Tibial artery (tissue), 4 donors: ENCODE results near the gene DYDC2.

Experiments
- DNase-seq, 2 donors: peaks; one replicate each; pipeline ENCODE4 v3.0.0-alpha.2; 2019
- H3K27ac ChIP-seq, 2 donors: fragments of 200-600 bp; sonication (generic) in 1 of 2; 1 replicate in 1 of 2; 2 replicates in 1 of 2; pipeline ENCODE4 v1.5.1; 2018 to 2019; ENCODE audit warnings: mild to moderate bottlenecking in 1 of 2
- H3K27me3 ChIP-seq, 2 donors: fragments of 200-600 bp; sonication (generic) in 1 of 2; one replicate each; pipeline versions ENCODE4 v1.5.1 to v1.6.0; 2016 to 2019
- H3K36me3 ChIP-seq, 3 donors: fragments of 200-600 bp; sonication (generic) in 2 of 3; one replicate each; pipeline ENCODE4 v1.5.1; 2016 to 2019; ENCODE audit warnings: mild to moderate bottlenecking in 2 of 3
- H3K4me1 ChIP-seq, 4 donors: fragments of 200-600 bp; sonication (generic) in 2 of 4; 1 replicate in 3 of 4; 2 replicates in 1 of 4; pipeline ENCODE4 v1.5.1; 2016 to 2019
- H3K4me3 ChIP-seq, 2 donors: fragments of 200-600 bp; sonication (generic) in 1 of 2; 1 replicate in 1 of 2; 2 replicates in 1 of 2; pipeline ENCODE4 v1.5.1; 2018 to 2019; ENCODE audit warnings: mild to moderate bottlenecking in 2 of 2
- H3K9me3 ChIP-seq, 3 donors: fragments of 200-600 bp; sonication (generic) in 1 of 3; one replicate each; pipeline ENCODE4 v1.5.1; 2016 to 2019
- CTCF ChIP-seq, 2 experiments: fragments of 200-600 bp in 1 of 2; fragments of 450-650 bp in 1 of 2; IDR thresholded peaks; one replicate each; pipeline ENCODE4 v1.5.1; 2017 to 2019; ENCODE audit warnings: antibody characterized with exemption in 2 of 2, mild to moderate bottlenecking in 1 of 2, moderate library complexity in 1 of 2
- intact Hi-C: fragments of 100-400 bp; cut with DNase I; formaldehyde crosslinking; loops from one replicate; pipeline ENCODE4 v1.15.0; 2023; ENCODE audit warnings: low total_unique reads

DYDC2 gene

GRCh38 chr10:80356563-80356988 lies at the start of gene DYDC2, which contains the start of gene DYDC1:
TSS of gene DYDC2 (plus strand) at chr10:80356781. CDS start at chr10:80362444, 5,663 bp downstream.
TSS of gene DYDC1 (minus strand) at chr10:80356755. CDS start at chr10:80352601, 4,154 bp downstream.
- intact Hi-C loops, result no loop called here
- Histone ChIP-seq H3K9me3 (no peaks in the 10 kb centered on the region), H3K27ac (no peak within 1 kb of the TSS), H3K27me3 (peaks cover 0 to 33% of the 10 kb centered on the region in 2 donors), H3K4me1 (peaks cover 0 to 17% (median 12%) of the 10 kb centered on the region in 4 donors), H3K36me3 (no peaks in the 10 kb centered on the region), H3K4me3 (peak within 1 kb of the TSS; percentile 18 to 44)
- DNase-seq, result no peak
- TF ChIP-seq CTCF (IDR thresholded peaks at IDR 0.05), result no peak

- no peak overlapping the region for H3K27ac ChIP-seq
- TF ChIP-seq CTCF (IDR thresholded peaks at IDR 0.05), result no peak
These were observed 43.1 kb upstream of the DYDC2 start for GRCh38 chr10:80313523-80313922.

GRCh38 chr10:80315391-80315790 lies 41.2 kb upstream of the DYDC2 start:
- Histone ChIP-seq H3K9me3 (no peaks in the 10 kb centered on the region), H3K27me3 (no peaks in the 10 kb centered on the region), H3K4me1 (no peaks in the 10 kb centered on the region), H3K4me3 (no peak overlapping the region), H3K27ac (no peak overlapping the region), H3K36me3 (no peaks in the 10 kb centered on the region)
- DNase-seq, result no peak
- no peak for TF ChIP-seq CTCF (IDR thresholded peaks at IDR 0.05)
- intact Hi-C loops, result no loop called here

More at GRCh38 chr10:80313523-80313922, 43.1 kb upstream of the DYDC2 start:
- H3K36me3 ChIP-seq, result no peaks in the 10 kb centered on the region
- no peak overlapping the region for H3K4me3 ChIP-seq
- no peaks in the 10 kb centered on the region for H3K27me3 ChIP-seq
- intact Hi-C loops, result no loop called here
- no peak for DNase-seq
- H3K9me3 ChIP-seq, result no peaks in the 10 kb centered on the region
- no peaks in the 10 kb centered on the region for H3K4me1 ChIP-seq

- intact Hi-C loops, result no loop called here
- no peaks in the 10 kb centered on the region for H3K4me1 ChIP-seq
- no peak overlapping the region for H3K4me3 ChIP-seq
- no peak for TF ChIP-seq CTCF (IDR thresholded peaks at IDR 0.05)
- no peaks in the 10 kb centered on the region for H3K9me3 ChIP-seq
- no peaks in the 10 kb centered on the region for H3K27me3 ChIP-seq
- DNase-seq, result no peak
- no peak overlapping the region for H3K27ac ChIP-seq
- H3K36me3 ChIP-seq, result no peaks in the 10 kb centered on the region
These were observed 37.8 kb upstream of the DYDC2 start for GRCh38 chr10:80318742-80319141.

GRCh38 chr10:80319318-80319717 lies 37.3 kb upstream of the DYDC2 start:
- H3K27ac ChIP-seq, result no peak overlapping the region
- intact Hi-C loops, result no loop called here
- TF ChIP-seq CTCF (IDR thresholded peaks at IDR 0.05), result no peak
- no peaks in the 10 kb centered on the region for H3K36me3 ChIP-seq
- H3K9me3 ChIP-seq, result no peaks in the 10 kb centered on the region
- H3K4me1 ChIP-seq, result no peaks in the 10 kb centered on the region
- H3K27me3 ChIP-seq, result no peaks in the 10 kb centered on the region
- H3K4me3 ChIP-seq, result no peak overlapping the region
- DNase-seq, result no peak
